GM18502 (cell line): ENCODE measurements around the gene CRY2.
A peak's percentile ranks its signal among the peaks of the same experiment; 100 is the strongest.
"Not testable (repeated sequence)": the region's sequence is repeated elsewhere in the genome, so short reads cannot be mapped to it uniquely, and the experiment has no call there.

Experiments used
- ATAC-seq: cut with Tn5 transposase; IDR thresholded peaks from one replicate; pipeline ENCODE4 v1.9.1; 2021; ENCODE audit warnings: mild to moderate bottlenecking; ENCODE audit not compliant: unreplicated experiment, poor library complexity

Gene CRY2

DNA sequence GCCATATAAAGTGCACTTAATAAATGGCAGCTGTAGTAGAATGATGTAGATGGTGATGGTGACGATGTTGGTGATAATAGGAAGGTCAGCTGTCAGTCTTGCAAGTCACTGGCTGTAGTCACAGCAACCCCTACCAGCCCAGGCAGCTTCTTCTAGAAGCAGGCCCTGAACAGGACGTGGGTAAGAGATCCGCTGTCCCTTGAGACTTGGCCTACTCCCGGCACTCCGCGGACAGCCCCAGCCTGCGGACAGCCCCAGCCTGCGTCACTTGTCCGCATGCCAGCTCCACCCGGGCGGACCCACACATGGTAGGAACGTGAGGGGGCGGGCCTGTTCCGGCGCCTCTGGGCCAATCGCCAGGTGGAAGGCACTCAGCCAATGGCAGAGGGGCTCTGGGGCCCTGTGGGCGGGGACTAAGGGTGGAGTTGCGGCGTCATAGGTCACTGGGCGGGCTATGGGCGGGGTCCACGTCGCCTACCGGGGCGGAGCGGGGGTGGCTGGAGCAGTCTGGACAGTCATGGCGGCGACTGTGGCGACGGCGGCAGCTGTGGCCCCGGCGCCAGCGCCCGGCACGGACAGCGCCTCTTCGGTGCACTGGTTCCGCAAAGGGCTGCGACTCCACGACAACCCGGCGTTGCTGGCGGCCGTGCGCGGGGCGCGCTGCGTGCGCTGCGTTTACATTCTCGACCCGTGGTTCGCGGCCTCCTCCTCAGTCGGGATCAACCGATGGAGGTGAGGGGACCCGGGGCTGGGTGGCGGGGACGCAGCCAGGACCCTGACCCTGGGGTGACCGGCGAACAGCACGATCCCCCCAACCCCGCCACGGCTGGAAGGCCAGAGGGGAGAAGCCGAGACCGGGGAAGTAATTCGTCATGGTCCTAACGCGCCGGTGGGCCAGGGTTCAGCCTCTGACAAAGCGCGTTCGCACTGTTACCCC is at the start of gene CRY2:
Gene CRY2 (plus strand): TSS at position 502 of the 937 bp plus-strand sequence. CDS start 16 bp downstream, at position 518.
- peak; percentile 93 for ATAC-seq

DNA sequence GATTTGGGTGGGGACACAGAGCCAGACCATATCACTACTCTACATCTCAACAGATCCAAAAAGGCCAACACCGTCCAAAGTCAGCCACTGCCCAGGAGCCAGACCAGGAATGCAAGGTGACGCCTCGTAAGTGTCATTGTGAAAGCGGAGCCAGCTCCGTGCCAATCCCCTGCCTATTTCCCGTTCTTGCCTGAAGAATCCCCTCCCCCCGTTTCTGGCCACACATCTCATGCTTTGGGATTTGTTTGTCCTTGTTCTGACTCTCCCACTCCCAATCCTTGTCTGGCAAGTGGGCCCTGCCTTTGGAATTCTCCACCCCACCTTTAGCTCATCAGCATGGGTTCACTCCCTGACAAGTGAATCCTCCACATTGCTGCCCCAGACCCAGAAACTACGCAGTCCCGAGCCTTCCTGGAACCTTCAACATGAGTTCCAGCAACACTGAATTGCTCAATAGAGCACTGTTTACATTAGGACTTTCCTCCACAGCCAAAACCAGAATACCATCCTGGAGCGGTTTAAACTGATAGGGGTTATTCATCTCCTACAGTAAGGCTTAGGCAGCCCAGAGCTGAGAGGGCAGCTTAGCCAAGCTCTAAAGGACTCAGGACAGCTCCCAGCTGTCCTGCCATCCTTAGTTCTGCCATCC is 48.4 kb upstream of the CRY2 start:
- ATAC-seq = no peak

DNA sequence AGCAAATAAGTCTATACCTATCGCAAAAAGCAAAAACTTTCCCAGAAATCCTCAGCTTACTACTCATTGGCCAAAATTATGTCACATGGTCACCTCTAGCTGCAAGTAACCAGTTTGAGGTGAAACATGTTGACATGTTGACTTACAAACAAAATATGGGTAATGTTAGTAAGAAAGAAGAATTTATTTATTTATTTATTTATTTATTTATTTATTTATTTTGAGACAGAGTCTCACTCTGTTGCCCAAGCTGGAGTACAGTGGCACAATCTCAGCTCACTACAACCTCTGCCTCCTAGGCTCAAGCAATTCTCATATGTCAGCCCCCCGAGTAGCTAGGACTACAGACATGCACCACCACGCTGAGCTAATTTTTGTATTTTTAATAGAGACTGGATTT is 47.7 kb upstream of the CRY2 start:
- ATAC-seq = no peak

GRCh38 chr11:45800261-45800660 is 47.0 kb upstream of the CRY2 start:
- no peak for ATAC-seq

GRCh38 chr11:45801723-45802315 is 45.5 kb upstream of the CRY2 start:
- no peak for ATAC-seq

GRCh38 chr11:45802531-45803317 is 44.6 kb upstream of the CRY2 start:
- no peak for ATAC-seq

GRCh38 chr11:45803971-45804760 is 43.1 kb upstream of the CRY2 start:
- peak; percentile 29 for ATAC-seq

GRCh38 chr11:45804761-45805304 is 42.4 kb upstream of the CRY2 start, which contains the start of gene SLC35C1:
Gene SLC35C1, plus strand, starts transcription at chr11:45805149. Its CDS starts 653 bp downstream, at chr11:45805802.
- peak; percentile 97 for ATAC-seq

DNA sequence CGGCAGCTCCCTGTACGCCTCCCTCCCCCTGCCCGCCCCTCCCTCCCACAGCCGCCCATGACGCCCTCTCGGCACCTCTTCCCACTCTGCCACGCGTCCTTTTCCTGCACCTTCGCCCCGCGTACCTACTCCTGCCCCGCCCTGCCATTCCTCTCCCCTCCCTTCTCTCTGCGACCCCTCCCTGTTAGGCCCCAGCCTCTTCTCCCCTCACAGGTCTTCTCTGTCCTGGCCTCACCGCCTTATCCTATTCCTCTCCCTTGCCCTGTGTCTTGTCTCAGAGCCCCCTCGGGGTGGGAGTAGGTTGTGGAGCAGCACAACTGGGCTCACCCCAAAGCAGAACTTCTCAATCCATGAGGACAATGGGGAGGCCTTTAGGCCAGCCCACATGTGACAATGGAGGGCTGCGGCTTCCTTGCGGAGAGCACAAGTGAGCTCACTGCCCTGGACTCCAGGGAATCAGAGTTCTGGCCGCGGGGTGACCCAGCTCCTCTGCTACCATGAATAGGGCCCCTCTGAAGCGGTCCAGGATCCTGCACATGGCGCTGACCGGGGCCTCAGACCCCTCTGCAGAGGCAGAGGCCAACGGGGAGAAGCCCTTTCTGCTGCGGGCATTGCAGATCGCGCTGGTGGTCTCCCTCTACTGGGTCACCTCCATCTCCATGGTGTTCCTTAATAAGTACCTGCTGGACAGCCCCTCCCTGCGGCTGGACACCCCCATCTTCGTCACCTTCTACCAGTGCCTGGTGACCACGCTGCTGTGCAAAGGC is 41.8 kb upstream of the CRY2 start:
- ATAC-seq = peak; percentile 35

DNA sequence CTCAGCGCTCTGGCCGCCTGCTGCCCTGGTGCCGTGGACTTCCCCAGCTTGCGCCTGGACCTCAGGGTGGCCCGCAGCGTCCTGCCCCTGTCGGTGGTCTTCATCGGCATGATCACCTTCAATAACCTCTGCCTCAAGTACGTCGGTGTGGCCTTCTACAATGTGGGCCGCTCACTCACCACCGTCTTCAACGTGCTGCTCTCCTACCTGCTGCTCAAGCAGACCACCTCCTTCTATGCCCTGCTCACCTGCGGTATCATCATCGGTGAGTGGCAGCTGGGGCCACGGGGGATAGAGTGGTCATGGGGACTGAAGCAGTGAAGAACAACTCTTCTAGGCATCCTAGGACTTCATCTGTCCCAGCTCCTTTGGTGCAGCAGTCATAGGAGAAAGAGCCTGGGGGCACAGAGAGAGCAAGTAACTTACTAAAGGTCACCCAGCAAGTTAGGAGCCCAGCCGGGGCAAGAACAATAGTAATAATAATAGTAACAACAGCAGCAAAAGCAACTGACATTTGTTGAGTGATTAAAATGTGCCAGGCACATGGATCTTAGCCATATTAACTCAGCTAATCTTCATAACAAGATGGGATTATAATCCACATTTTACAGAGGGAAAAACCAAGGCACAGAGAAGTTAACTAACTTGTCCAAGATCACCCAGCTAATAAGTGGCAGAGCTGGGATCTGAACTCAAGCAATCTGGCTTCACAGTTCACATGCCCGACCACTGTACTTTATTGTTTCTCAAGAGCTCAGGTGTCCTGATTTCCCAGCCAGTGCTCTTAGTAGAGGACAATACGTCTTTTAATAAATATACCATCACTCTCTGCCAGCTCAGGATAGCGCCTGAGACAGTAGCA is 41.0 kb upstream of the CRY2 start:
- no peak for ATAC-seq

DNA sequence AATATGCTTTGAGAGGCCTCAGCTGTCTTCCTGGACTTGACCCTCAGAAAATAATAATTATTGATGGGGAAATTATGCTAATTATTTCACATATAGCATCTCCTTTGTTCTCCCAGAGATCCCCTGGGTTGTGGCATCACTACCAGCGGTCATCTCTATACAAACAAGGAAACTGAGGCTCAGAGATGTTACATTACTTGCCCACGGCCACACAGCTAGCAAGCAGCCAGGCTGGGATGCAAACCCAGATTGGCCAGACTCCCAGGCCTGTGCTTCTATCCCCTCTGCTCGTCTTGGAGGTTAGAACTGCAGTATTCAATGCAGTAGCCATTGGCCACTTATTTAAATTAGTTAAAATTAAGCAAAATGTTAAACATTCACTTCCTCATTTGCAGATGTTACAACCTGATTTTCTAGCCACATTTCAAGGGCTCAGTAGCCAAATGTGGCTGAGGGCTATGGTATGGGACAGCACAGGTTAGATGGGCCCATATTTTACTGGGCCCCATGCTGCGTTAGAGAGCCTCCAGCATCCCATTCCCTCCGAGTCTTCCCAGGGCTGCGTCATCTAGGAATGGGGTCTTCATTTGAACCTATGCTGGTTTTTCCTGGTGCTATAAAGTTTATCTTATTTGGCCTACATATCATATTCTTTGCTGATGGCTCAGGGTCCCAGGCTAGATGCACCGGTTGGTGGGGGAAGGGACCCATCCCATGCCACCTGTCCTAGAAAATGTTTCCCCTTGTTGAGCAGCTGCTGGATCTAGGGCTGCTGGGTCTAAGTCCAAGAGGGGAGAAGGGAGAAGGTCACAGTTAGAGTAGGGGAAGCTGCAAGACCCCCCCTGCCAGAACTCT is 40.1 kb upstream of the CRY2 start:
- no peak for ATAC-seq

- no peak for ATAC-seq
These were observed 39.5 kb upstream of the CRY2 start for GRCh38 chr11:45807792-45808238.

GRCh38 chr11:45808427-45808826 is 38.8 kb upstream of the CRY2 start:
- not testable (repeated sequence) for ATAC-seq

- no peak for ATAC-seq
These were observed 37.5 kb upstream of the CRY2 start for GRCh38 chr11:45809456-45810395.

DNA sequence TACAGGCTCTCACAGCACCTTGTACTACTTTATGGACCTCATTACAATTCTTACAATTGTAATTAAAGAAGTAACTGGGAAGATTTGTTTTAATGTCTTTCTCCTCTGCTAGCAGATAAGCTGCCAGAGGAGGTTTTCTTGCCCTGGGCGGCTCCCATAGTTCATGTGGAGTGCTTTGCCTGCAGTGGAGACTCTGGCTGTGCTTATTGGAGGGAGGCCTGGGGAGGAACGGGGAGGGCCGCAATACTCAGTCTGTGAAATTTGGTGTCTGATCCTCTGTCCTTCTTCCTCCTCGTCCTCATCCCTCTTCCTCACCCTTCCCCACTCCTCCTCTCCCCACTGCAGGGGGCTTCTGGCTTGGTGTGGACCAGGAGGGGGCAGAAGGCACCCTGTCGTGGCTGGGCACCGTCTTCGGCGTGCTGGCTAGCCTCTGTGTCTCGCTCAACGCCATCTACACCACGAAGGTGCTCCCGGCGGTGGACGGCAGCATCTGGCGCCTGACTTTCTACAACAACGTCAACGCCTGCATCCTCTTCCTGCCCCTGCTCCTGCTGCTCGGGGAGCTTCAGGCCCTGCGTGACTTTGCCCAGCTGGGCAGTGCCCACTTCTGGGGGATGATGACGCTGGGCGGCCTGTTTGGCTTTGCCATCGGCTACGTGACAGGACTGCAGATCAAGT is 36.7 kb upstream of the CRY2 start:
- ATAC-seq = no peak
